C4-2B (cell line): ENCODE measurements around the gene STKLD1.

ENCODE experiments used
- ZFX ChIP-seq: fragments of 450-650 bp; IDR thresholded peaks from 2 replicates; pipeline ENCODE4 v1.6.1; 2017
- TF ChIP-seq, protein P1 (sequence below): fragments of 450-650 bp; conservative IDR thresholded peaks from 2 replicates; pipeline ENCODE4 v1.5.1; 2017; ENCODE audit warnings: mild to moderate bottlenecking

DNA sequence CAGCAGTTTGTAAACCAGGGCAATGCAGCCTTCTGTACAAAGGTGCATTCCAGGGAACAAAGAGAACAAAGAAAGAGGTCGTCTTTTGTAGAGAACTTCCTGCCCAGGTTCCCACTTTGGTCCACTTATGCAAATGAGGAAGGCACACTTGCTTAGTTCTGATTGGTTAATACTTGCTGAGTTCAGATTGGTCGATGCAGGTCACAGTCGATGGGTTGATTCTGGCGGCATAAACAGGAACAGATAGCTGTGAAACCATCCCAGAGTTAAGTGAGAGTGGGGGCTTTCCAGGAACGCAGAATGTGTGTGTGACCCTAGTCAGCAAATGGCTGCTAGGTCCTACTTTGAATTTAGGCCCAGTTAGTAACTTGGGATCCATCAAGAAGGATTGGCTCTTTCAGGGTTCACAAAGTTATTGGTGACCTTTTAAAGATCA is 44.2 kb downstream of the STKLD1 start:
- TF ChIP-seq, protein P1, sequence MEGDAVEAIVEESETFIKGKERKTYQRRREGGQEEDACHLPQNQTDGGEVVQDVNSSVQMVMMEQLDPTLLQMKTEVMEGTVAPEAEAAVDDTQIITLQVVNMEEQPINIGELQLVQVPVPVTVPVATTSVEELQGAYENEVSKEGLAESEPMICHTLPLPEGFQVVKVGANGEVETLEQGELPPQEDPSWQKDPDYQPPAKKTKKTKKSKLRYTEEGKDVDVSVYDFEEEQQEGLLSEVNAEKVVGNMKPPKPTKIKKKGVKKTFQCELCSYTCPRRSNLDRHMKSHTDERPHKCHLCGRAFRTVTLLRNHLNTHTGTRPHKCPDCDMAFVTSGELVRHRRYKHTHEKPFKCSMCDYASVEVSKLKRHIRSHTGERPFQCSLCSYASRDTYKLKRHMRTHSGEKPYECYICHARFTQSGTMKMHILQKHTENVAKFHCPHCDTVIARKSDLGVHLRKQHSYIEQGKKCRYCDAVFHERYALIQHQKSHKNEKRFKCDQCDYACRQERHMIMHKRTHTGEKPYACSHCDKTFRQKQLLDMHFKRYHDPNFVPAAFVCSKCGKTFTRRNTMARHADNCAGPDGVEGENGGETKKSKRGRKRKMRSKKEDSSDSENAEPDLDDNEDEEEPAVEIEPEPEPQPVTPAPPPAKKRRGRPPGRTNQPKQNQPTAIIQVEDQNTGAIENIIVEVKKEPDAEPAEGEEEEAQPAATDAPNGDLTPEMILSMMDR = no peak
- TF ChIP-seq ZFX = no peak
